Endothelial cell (in vitro differentiated cells): ENCODE data around the gene DOCK4. TPM values are rescaled to one million over a fixed set of nuclear protein-coding genes. Genes with fewer than 3 reads are reported as not detected.

Source experiments
- DNase-seq: peaks from one replicate; pipeline ENCODE4 v3.0.0; 2021; ENCODE audit warnings: low spot score
- H3K27ac Mint-ChIP-seq: one replicate; pipeline ENCODE4 v1.8.0; 2021; ENCODE audit warnings: mixed read lengths, inconsistent platforms; ENCODE audit not compliant: unreplicated experiment
- H3K27me3 Mint-ChIP-seq: one replicate; pipeline ENCODE4 v1.8.0; 2021; ENCODE audit warnings: mild to moderate bottlenecking, moderate library complexity, mixed read lengths, inconsistent platforms; ENCODE audit not compliant: unreplicated experiment
- H3K36me3 Mint-ChIP-seq: one replicate; pipeline ENCODE4 v1.8.0; 2021; ENCODE audit warnings: mild to moderate bottlenecking, low read depth, mixed read lengths, inconsistent platforms; ENCODE audit not compliant: unreplicated experiment
- H3K4me1 Mint-ChIP-seq: one replicate; pipeline ENCODE4 v1.8.0; 2021; ENCODE audit warnings: mild to moderate bottlenecking, mixed read lengths, inconsistent platforms; ENCODE audit not compliant: unreplicated experiment
- H3K4me3 Mint-ChIP-seq: one replicate; pipeline ENCODE4 v1.8.0; 2021; ENCODE audit warnings: mild to moderate bottlenecking, mixed read lengths, inconsistent platforms; ENCODE audit not compliant: unreplicated experiment
- H3K9me3 Mint-ChIP-seq: one replicate; pipeline ENCODE4 v1.8.0; 2021; ENCODE audit warnings: mixed read lengths, inconsistent platforms; ENCODE audit not compliant: unreplicated experiment
- total RNA-seq: library from RNA; stranded (reverse); fragmentation: NEBNext Ultra II Directional; extraction: Animal tissue kit (Norgen Biotek cat#: 25700); gene quantifications from one replicate; pipeline ENCODE4 v1.2.1, GENCODE V29; 2021; ENCODE audit not compliant: unreplicated experiment
- TF ChIP-seq, protein P1 (sequence below): fragments of 200-600 bp; sonication (generic); IDR thresholded peaks from one replicate; pipeline ENCODE4 v1.5.0; 2021; ENCODE audit warnings: antibody characterized with exemption; ENCODE audit not compliant: unreplicated experiment

DOCK4 gene
- total RNA-seq, 1 donor from 2014 or later = 99.2 TPM

DNA sequence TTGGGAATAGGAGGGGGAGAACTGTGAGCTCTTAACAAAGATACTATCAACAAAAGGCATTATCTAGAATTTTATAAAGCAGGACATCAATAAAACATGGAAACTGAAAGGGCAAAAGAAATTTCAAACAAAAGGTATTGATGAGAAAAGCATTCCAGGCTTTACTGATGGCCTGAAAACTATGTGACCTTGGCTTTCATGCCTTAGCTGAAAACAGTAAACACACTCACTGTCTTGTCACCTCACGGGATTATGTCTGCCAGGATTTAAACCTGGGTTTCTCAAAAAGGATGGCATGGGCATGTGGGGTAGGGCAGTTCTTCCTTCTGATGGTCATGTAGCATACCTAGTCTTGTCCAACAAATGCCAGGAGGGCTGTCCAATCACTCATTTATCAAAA is 22.9 kb downstream of the DOCK4 start:
- H3K4me3 Mint-ChIP-seq = no peak overlapping the region
- no peaks in the 10 kb centered on the region for H3K27me3 Mint-ChIP-seq
- TF ChIP-seq, protein P1, sequence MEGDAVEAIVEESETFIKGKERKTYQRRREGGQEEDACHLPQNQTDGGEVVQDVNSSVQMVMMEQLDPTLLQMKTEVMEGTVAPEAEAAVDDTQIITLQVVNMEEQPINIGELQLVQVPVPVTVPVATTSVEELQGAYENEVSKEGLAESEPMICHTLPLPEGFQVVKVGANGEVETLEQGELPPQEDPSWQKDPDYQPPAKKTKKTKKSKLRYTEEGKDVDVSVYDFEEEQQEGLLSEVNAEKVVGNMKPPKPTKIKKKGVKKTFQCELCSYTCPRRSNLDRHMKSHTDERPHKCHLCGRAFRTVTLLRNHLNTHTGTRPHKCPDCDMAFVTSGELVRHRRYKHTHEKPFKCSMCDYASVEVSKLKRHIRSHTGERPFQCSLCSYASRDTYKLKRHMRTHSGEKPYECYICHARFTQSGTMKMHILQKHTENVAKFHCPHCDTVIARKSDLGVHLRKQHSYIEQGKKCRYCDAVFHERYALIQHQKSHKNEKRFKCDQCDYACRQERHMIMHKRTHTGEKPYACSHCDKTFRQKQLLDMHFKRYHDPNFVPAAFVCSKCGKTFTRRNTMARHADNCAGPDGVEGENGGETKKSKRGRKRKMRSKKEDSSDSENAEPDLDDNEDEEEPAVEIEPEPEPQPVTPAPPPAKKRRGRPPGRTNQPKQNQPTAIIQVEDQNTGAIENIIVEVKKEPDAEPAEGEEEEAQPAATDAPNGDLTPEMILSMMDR = no peak
- peaks cover 5% of the 10 kb centered on the region for H3K36me3 Mint-ChIP-seq
- H3K9me3 Mint-ChIP-seq = no peaks in the 10 kb centered on the region
- H3K4me1 Mint-ChIP-seq = peaks cover 79% of the 10 kb centered on the region
- no peak for DNase-seq
- peak overlapping the region; percentile 55 for H3K27ac Mint-ChIP-seq

DNA sequence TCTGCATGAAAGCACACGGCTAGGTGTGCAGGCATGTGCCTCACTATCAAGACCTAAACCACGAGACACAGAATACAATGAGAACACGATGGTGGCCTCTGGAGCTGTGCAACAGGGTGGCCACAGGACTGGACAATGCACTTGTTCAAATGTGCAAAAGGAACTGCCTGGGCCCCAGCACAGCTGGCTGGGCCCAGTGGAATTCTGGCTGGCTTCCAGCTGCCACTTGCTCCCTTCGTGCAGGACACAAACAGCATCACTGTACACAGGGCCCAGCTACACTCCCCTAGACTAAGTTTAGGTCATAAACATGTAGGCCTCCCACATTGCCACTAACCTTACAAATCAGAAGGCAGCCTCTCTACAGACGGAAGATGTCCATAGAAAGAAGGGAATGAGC is 23.4 kb downstream of the DOCK4 start:
- H3K9me3 Mint-ChIP-seq = no peaks in the 10 kb centered on the region
- H3K27ac Mint-ChIP-seq = no peak overlapping the region
- no peak for DNase-seq
- H3K4me1 Mint-ChIP-seq = peaks cover 81% of the 10 kb centered on the region
- TF ChIP-seq, protein P1 = no peak
- H3K4me3 Mint-ChIP-seq = no peak overlapping the region
- H3K36me3 Mint-ChIP-seq = peaks cover 5% of the 10 kb centered on the region
- peaks cover 4% of the 10 kb centered on the region for H3K27me3 Mint-ChIP-seq

DNA sequence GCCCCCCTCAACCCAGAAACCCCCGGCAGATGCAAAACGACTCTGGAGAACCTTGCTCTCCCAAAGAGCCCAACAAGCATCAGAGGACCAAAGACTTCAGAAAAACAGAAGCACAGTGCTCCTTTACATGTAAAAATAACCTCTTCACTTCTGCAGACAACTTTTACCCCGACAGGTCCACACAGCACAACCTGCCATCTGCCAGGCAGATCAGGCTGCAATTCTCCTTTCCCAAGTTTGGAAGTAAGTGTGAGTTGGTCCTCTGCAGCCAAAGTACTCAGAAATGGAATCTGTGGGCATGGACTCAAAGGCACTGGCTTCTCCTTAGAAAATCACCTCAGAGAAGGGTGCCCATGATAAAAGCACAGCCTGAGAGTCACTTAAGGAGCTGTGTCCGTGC is 26.0 kb downstream of the DOCK4 start:
- no peak for DNase-seq
- H3K4me1 Mint-ChIP-seq = peaks cover 73% of the 10 kb centered on the region
- peaks cover 5% of the 10 kb centered on the region for H3K27me3 Mint-ChIP-seq
- H3K9me3 Mint-ChIP-seq = no peaks in the 10 kb centered on the region
- H3K36me3 Mint-ChIP-seq = peaks cover 5% of the 10 kb centered on the region
- no peak overlapping the region for H3K4me3 Mint-ChIP-seq
- TF ChIP-seq, protein P1 = no peak
- no peak overlapping the region for H3K27ac Mint-ChIP-seq

DNA sequence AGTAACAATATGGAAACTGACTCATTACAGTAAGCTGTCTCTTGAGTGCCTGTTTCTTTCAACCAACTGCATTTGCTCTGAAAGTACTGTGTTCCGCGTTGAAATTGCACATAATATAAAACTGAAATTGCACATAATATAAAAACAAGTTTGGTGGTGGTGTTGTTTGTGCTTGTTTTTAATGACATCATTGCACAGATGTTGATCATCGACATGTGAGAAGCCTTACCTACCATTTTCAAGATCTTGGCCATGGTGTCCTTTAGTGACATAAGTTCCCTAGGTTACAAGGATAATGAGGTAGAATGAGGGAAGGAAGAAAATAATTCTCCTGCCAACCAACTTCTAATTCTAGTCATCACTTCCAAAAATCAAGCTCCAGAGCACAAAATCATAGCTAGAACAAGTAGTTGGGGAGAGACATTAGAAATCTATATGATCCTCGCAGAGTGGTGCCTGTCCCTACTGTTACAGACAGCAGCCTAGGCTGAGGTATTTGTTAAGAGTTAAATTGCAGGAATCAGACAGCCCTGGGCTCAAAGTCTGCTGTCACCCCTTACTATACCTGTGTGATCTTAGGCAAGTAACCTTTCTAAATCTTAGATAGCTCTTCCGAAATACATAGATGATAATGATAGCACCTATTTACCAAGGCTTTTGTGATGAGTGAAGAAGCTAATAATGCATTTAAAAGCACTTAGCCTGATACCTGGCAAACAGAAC is 29.3 kb downstream of the DOCK4 start:
- Mint-ChIP-seq H3K4me3 (no peak overlapping the region), H3K27ac (no peak overlapping the region), H3K9me3 (no peaks in the 10 kb centered on the region), H3K36me3 (peaks cover 4% of the 10 kb centered on the region), H3K4me1 (peaks cover 61% of the 10 kb centered on the region), H3K27me3 (peaks cover 5% of the 10 kb centered on the region)
- DNase-seq = no peak
- TF ChIP-seq, protein P1 = no peak

DNA sequence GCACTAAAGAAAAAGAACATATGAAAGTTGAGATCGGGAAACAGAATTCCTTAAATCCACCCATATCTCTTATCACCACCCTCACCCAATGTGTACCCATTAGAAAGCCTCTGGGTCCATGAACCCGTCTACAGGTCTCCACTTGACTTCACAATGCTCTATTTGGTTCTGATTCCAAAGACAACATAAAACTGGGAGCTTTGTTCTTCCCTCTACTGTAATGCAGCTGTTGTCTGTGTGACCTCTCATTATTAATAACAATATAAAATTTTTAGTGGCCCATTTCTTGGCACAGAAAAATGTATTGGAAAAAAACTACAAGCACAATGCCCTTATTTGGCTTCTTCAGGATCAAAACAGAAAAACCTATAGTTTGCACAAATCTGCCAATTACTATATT is 30.0 kb downstream of the DOCK4 start:
- Mint-ChIP-seq H3K36me3 (peaks cover 6% of the 10 kb centered on the region), H3K9me3 (no peaks in the 10 kb centered on the region), H3K27me3 (peaks cover 5% of the 10 kb centered on the region), H3K4me1 (peaks cover 61% of the 10 kb centered on the region), H3K27ac (no peak overlapping the region), H3K4me3 (no peak overlapping the region)
- TF ChIP-seq, protein P1 = no peak
- DNase-seq = no peak
